T-helper 2 cell (primary cell): Measurements from ENCODE around the gene NLGN1.
"Not testable (repeated sequence)": the region's sequence is repeated elsewhere in the genome, so short reads cannot be mapped to it uniquely, and the experiment has no call there.

Experiments used
- DNase-seq, 5 experiments: peaks; one replicate each; pipeline versions ENCODE4 v3.0.0 to v3.0.0-alpha.2; 2012 to 2022

NLGN1 gene

GRCh38 chr3:173568623-173569022 is 171.1 kb downstream of the NLGN1 start:
- no peak for DNase-seq

GRCh38 chr3:173583496-173583895 is 186.0 kb downstream of the NLGN1 start:
- no peak for DNase-seq

- no peak for DNase-seq
These were observed 186.7 kb downstream of the NLGN1 start for GRCh38 chr3:173584093-173584837.

GRCh38 chr3:173584838-173585831 is 187.6 kb downstream of the NLGN1 start:
- no peak for DNase-seq

- no peak for DNase-seq
These were observed 188.6 kb downstream of the NLGN1 start for GRCh38 chr3:173586166-173586565.

GRCh38 chr3:173587055-173587454 is 189.5 kb downstream of the NLGN1 start:
- no peak for DNase-seq

- DNase-seq: no peak
These were observed 191.0 kb downstream of the NLGN1 start for GRCh38 chr3:173588556-173588955.

GRCh38 chr3:173589116-173589515 is 191.6 kb downstream of the NLGN1 start:
- DNase-seq: no peak

- DNase-seq: no peak
These were observed 193.9 kb downstream of the NLGN1 start for GRCh38 chr3:173591401-173591800.

- DNase-seq: not testable (repeated sequence)
These were observed 197.3 kb downstream of the NLGN1 start for GRCh38 chr3:173594881-173595280.

GRCh38 chr3:173599673-173600072 is 202.1 kb downstream of the NLGN1 start:
- no peak for DNase-seq

- no peak for DNase-seq
These were observed 217.0 kb downstream of the NLGN1 start for GRCh38 chr3:173614522-173614921.

GRCh38 chr3:173615661-173616060 is 218.1 kb downstream of the NLGN1 start:
- no peak for DNase-seq

GRCh38 chr3:173617490-173617889 is 219.9 kb downstream of the NLGN1 start:
- DNase-seq: no peak

GRCh38 chr3:173618148-173618547 is 220.6 kb downstream of the NLGN1 start:
- DNase-seq: no peak

GRCh38 chr3:173618703-173619102 is 221.2 kb downstream of the NLGN1 start:
- DNase-seq: no peak

GRCh38 chr3:173622166-173622565 is 224.6 kb downstream of the NLGN1 start:
- no peak for DNase-seq

GRCh38 chr3:173624086-173624485 is 226.5 kb downstream of the NLGN1 start:
- DNase-seq: no peak

GRCh38 chr3:173630849-173631248 is 233.3 kb downstream of the NLGN1 start:
- DNase-seq: no peak

GRCh38 chr3:173632945-173633344 is 235.4 kb downstream of the NLGN1 start:
- no peak for DNase-seq

- no peak for DNase-seq
These were observed 238.3 kb downstream of the NLGN1 start for GRCh38 chr3:173635826-173636225.

GRCh38 chr3:173639098-173639497 is 241.6 kb downstream of the NLGN1 start:
- DNase-seq: no peak

GRCh38 chr3:173641696-173642095 is 244.2 kb downstream of the NLGN1 start:
- no peak for DNase-seq
